ENCODE results near the gene TMEM178B.

DNA sequence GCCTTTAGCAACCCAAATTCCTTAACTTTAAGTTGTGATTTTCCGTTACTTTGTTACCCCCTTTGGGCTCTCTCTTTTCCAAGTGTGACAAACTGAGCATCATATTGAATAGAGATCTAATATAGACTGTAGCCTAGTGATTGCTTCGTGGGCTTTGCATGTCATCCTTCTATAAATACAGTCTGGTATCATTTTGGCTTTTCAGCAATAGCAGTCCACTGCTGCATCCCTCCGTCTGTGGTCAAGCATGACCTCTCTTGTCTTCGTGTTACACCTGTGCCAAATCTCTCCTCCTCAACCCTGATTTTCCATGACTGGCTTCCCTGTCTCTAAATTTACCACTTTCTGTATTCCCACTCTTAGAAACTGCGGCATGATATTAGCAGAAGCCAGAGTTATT lies 423.5 kb downstream of the TMEM178B start:
- TF ChIP-seq, protein P1, sequence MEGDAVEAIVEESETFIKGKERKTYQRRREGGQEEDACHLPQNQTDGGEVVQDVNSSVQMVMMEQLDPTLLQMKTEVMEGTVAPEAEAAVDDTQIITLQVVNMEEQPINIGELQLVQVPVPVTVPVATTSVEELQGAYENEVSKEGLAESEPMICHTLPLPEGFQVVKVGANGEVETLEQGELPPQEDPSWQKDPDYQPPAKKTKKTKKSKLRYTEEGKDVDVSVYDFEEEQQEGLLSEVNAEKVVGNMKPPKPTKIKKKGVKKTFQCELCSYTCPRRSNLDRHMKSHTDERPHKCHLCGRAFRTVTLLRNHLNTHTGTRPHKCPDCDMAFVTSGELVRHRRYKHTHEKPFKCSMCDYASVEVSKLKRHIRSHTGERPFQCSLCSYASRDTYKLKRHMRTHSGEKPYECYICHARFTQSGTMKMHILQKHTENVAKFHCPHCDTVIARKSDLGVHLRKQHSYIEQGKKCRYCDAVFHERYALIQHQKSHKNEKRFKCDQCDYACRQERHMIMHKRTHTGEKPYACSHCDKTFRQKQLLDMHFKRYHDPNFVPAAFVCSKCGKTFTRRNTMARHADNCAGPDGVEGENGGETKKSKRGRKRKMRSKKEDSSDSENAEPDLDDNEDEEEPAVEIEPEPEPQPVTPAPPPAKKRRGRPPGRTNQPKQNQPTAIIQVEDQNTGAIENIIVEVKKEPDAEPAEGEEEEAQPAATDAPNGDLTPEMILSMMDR (IDR thresholded peaks at IDR 0.05 in 4 of 5, conservative IDR thresholded peaks at IDR 0.05 in 1 of 5), result no peak
- TF ChIP-seq POLR2A (IDR thresholded peaks at IDR 0.05), result no peak
